Sigmoid colon (tissue), 4 donors: Measurements from ENCODE around the gene GAPDHS.

Experiments
- CTCF ChIP-seq, 4 experiments: fragments of 450-650 bp in 3 of 4; fragments of 200-600 bp in 1 of 4; IDR thresholded peaks; one replicate each; pipeline ENCODE4 v1.5.1; 2016 to 2019; ENCODE audit warnings: antibody characterized with exemption in 4 of 4, mild to moderate bottlenecking in 3 of 4, moderate library complexity in 2 of 4
- EP300 ChIP-seq, 4 donors: sonication (generic); formaldehyde crosslinking; IDR thresholded peaks; one replicate each; pipeline ENCODE4 v1.6.1; 2017; ENCODE audit warnings: antibody characterized with exemption in 4 of 4
- POLR2A ChIP-seq, 2 donors: fragments of 450-650 bp; IDR thresholded peaks; one replicate each; pipeline ENCODE4 v1.6.1; 2016; ENCODE audit warnings: antibody characterized with exemption in 2 of 2, mild to moderate bottlenecking in 2 of 2, moderate library complexity in 2 of 2
- POLR2AphosphoS5 ChIP-seq, 4 donors: sonication (generic); formaldehyde crosslinking; IDR thresholded peaks; one replicate each; pipeline ENCODE4 v1.6.1; 2017; ENCODE audit warnings: antibody characterized with exemption in 4 of 4

GRCh38 chr19:35509018-35509652 is 24.1 kb upstream of the GAPDHS start:
- TF ChIP-seq CTCF (IDR thresholded peaks at IDR 0.05) (no peak), POLR2A (IDR thresholded peaks at IDR 0.05) (no peak), POLR2AphosphoS5 (IDR thresholded peaks at IDR 0.05) (no peak), EP300 (IDR thresholded peaks at IDR 0.05) (no peak)
